ENCODE results near the gene FEM1B.

- no peak for TF ChIP-seq POLR2AphosphoS5 (IDR thresholded peaks at IDR 0.05)
- no peak for TF ChIP-seq POLR2A (IDR thresholded peaks at IDR 0.05)
- no peak for TF ChIP-seq CTCF (IDR thresholded peaks at IDR 0.05)
- no peak for TF ChIP-seq EP300 (IDR thresholded peaks at IDR 0.05)
Measured at GRCh38 chr15:68231102-68231818, 46.3 kb upstream of the FEM1B start.

Measured in stomach (tissue), 4 donors.